ENCODE measurements around the gene ZMAT2. TPM values are rescaled to one million over a fixed set of nuclear protein-coding genes. Genes with fewer than 3 reads are reported as not detected.

The ZMAT2 gene
- total RNA-seq, 2 experiments from 2014 or later, result 47.6 to 50.1 TPM

- Mint-ChIP-seq H3K9me3 (no peaks in the 10 kb centered on the region), H3K4me1 (ENCODE audit: low read depth) (no peaks in the 10 kb centered on the region), H3K36me3 (ENCODE audit: low read depth) (peaks cover 59% of the 10 kb centered on the region), H3K27ac (peak within 1 kb of the TSS; percentile 37), H3K4me3 (no peak within 1 kb of the TSS), H3K27me3 (no peaks in the 10 kb centered on the region)
- intact Hi-C loops (cut with micrococcal nuclease), result no loop called here
- DNase-seq, result no peak
- ATAC-seq, result no peak
- ChIA-PET POLR2A (interaction anchor here (0.9 to 3.2 kb wide), 4 partner anchors 11 to 26 kb away, joined by 3 to 11 read pairs (median 6); partner anchors contain the start of genes HARS1, HARS2, IK and NDUFA2), CTCF (no interaction called here)
- TF ChIP-seq, protein P1, sequence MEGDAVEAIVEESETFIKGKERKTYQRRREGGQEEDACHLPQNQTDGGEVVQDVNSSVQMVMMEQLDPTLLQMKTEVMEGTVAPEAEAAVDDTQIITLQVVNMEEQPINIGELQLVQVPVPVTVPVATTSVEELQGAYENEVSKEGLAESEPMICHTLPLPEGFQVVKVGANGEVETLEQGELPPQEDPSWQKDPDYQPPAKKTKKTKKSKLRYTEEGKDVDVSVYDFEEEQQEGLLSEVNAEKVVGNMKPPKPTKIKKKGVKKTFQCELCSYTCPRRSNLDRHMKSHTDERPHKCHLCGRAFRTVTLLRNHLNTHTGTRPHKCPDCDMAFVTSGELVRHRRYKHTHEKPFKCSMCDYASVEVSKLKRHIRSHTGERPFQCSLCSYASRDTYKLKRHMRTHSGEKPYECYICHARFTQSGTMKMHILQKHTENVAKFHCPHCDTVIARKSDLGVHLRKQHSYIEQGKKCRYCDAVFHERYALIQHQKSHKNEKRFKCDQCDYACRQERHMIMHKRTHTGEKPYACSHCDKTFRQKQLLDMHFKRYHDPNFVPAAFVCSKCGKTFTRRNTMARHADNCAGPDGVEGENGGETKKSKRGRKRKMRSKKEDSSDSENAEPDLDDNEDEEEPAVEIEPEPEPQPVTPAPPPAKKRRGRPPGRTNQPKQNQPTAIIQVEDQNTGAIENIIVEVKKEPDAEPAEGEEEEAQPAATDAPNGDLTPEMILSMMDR (IDR thresholded peaks at IDR 0.05), result no peak
Observed at GRCh38 chr5:140673187-140673976, 26.9 kb upstream of the ZMAT2 start, which contains the start of gene DND1. DND1 (minus strand) TSS chr5:140673576; CDS start chr5:140673542, 34 bp downstream.

DNA sequence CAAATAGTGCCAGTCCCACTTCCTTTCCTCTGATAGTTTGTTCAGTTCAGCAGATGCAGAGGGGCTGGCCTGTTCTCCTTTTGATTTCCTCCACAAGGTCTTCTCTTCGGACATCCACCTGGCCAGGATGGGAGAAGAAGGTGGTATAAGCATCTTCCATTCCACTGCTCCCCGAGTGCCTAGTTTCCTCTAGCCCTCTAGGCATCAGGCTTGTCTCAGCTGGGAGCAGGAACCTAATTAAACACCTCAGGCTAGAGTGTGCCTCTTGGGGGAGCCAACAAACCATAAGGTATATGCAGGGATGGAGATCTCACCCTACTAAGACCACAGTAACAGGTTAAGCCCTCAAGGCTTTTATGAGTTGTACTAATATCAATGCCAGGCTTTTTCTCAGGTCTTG, 26.0 kb upstream of the ZMAT2 start:
- peak overlapping the region; percentile 37 for H3K27ac Mint-ChIP-seq
- H3K27me3 Mint-ChIP-seq, result no peaks in the 10 kb centered on the region
- no peaks in the 10 kb centered on the region for H3K9me3 Mint-ChIP-seq
- H3K4me1 Mint-ChIP-seq (ENCODE audit: low read depth), result no peaks in the 10 kb centered on the region
- H3K36me3 Mint-ChIP-seq (ENCODE audit: low read depth), result peaks cover 54% of the 10 kb centered on the region
- ATAC-seq, result no peak
- intact Hi-C loops (cut with micrococcal nuclease), result no loop called here
- CTCF ChIA-PET, result no interaction called here
- no peak for DNase-seq
- no peak overlapping the region for H3K4me3 Mint-ChIP-seq
- POLR2A ChIA-PET, result interaction anchor here (1.4 to 3.2 kb wide), 4 partner anchors 9 to 27 kb away, joined by 3 to 11 read pairs (median 9); partner anchors contain the start of genes HARS1, HARS2, IK and NDUFA2
- TF ChIP-seq, protein P1 (IDR thresholded peaks at IDR 0.05), result no peak

DNA sequence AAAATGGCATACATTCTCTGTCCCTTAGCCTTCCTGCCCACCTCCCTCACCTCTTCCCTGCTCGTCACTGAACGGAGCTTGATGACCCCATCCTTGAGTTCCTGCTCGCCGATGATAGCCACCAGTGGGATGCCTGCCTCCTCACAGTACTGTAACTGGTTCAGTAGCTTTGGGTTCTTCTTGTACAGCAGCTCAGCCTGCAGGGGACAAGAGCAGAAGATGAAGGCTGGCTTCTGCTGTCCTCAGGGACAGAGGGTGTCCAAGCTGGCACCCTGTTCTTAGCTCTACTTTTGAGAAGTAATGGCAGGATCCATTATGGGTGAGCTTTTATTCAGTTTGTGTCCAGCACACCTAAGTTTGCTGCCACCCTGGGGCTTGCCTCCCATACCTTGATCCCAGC, 25.6 kb upstream of the ZMAT2 start:
- H3K36me3 Mint-ChIP-seq (ENCODE audit: low read depth), result peaks cover 54% of the 10 kb centered on the region
- H3K27ac Mint-ChIP-seq, result no peak overlapping the region
- no peak for DNase-seq
- no peaks in the 10 kb centered on the region for H3K4me1 Mint-ChIP-seq (ENCODE audit: low read depth)
- intact Hi-C loops (cut with micrococcal nuclease), result no loop called here
- no peaks in the 10 kb centered on the region for H3K27me3 Mint-ChIP-seq
- no peak for ATAC-seq
- ChIA-PET POLR2A (interaction anchor here (0.7 to 3.2 kb wide), 5 partner anchors 10 to 974 kb away, joined by 3 to 11 read pairs (median 8); partner anchors contain the start of genes HARS1, HARS2, IK and NDUFA2), CTCF (no interaction called here)
- no peaks in the 10 kb centered on the region for H3K9me3 Mint-ChIP-seq
- TF ChIP-seq, protein P1 (IDR thresholded peaks at IDR 0.05), result no peak
- no peak overlapping the region for H3K4me3 Mint-ChIP-seq

DNA sequence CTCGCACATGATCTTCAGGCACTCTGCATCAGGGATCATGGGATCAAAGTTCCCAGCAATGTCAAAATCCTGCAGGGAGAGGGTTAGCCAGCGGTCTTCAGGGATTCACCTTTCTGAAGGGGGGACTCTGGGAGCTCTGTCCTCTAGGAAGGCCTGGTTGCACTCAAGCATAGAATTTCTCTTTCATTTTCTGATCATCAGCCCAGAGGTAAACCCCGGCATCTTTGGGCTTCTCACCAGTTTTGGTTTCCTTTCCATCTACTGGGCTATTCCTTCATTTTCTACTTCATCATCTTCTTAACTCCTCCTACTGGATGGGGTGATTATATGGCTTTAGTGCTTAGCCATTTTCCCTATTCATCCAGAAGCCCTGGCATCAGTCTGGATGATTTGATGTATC, 22.3 kb upstream of the ZMAT2 start:
- H3K36me3 Mint-ChIP-seq (ENCODE audit: low read depth), result peaks cover 58% of the 10 kb centered on the region
- ChIA-PET POLR2A (interaction anchor here (0.6 to 4.3 kb wide), 5 partner anchors 10 to 30 kb away, joined by 3 to 23 read pairs (median 6); partner anchors contain the start of genes HARS1, HARS2, IK and NDUFA2), CTCF (interaction anchor here (1.3 kb wide), 1 partner anchor 13 kb away, joined by 4 read pairs; the partner anchor contains the start of genes HARS1 and HARS2)
- no peaks in the 10 kb centered on the region for H3K9me3 Mint-ChIP-seq
- ATAC-seq, result no peak
- H3K27ac Mint-ChIP-seq, result peak overlapping the region; percentile 2
- no peak overlapping the region for H3K4me3 Mint-ChIP-seq
- intact Hi-C loops (cut with micrococcal nuclease), result no loop called here
- TF ChIP-seq, protein P1 (IDR thresholded peaks at IDR 0.05), result no peak
- DNase-seq, result no peak
- H3K4me1 Mint-ChIP-seq (ENCODE audit: low read depth), result peaks cover 1% of the 10 kb centered on the region
- no peaks in the 10 kb centered on the region for H3K27me3 Mint-ChIP-seq

DNA sequence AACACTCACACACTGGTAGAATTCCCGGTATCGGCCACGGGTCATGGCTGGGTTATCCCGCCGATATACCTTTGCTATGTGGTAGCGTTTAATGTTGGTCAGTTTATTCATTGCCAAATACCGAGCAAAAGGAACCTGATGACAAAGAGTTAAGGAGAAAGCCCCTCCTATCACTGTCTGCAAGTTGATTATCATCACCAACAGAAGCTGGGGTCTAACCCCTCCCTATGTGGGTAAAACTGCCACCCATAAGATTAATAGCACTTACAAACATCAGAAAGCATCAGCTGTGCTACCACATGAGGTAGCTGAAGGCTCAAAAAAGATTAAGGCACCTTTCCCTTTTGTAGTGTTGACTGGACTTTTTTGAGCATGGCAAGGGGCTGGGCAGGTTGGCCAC, 21.3 kb upstream of the ZMAT2 start:
- ChIA-PET POLR2A (interaction anchor here (0.9 to 4.3 kb wide), 3 partner anchors 8 to 15 kb away, joined by 3 to 23 read pairs (median 17); partner anchors contain the start of genes HARS1, HARS2 and WDR55), CTCF (interaction anchor here (1.2 kb wide), 1 partner anchor 10 kb away, joined by 3 read pairs; no protein-coding TSS in a partner anchor)
- H3K27me3 Mint-ChIP-seq, result no peaks in the 10 kb centered on the region
- ATAC-seq, result no peak
- intact Hi-C loops (cut with micrococcal nuclease), result no loop called here
- H3K36me3 Mint-ChIP-seq (ENCODE audit: low read depth), result peaks cover 61% of the 10 kb centered on the region
- H3K27ac Mint-ChIP-seq, result no peak overlapping the region
- no peak for DNase-seq
- TF ChIP-seq, protein P1 (IDR thresholded peaks at IDR 0.05), result no peak
- H3K9me3 Mint-ChIP-seq, result no peaks in the 10 kb centered on the region
- peaks cover 2% of the 10 kb centered on the region for H3K4me1 Mint-ChIP-seq (ENCODE audit: low read depth)
- no peak overlapping the region for H3K4me3 Mint-ChIP-seq
